Right lobe of liver (tissue), 4 donors: ENCODE results near the gene POU2F3.

Experiments used
- POLR2A ChIP-seq: fragments of 450-650 bp; IDR thresholded peaks from one replicate; pipeline ENCODE4 v1.6.1; 2017; ENCODE audit warnings: antibody characterized with exemption, mild to moderate bottlenecking
- TF ChIP-seq, protein P1 (sequence below), 4 donors: fragments of 200-600 bp in 3 of 4; fragments of 450-650 bp in 1 of 4; IDR thresholded peaks; one replicate each; pipeline versions ENCODE4 v1.5.1 to v1.8.0; 2016 to 2022; ENCODE audit warnings: antibody characterized with exemption in 4 of 4, mild to moderate bottlenecking in 2 of 4
- donor health status: DM: no; HTN: no; CAD: no.
- donor health status: DM: no; HTN: no; CAD: no.
- donor health status: DM: no; HTN: yes; CAD: no.

DNA sequence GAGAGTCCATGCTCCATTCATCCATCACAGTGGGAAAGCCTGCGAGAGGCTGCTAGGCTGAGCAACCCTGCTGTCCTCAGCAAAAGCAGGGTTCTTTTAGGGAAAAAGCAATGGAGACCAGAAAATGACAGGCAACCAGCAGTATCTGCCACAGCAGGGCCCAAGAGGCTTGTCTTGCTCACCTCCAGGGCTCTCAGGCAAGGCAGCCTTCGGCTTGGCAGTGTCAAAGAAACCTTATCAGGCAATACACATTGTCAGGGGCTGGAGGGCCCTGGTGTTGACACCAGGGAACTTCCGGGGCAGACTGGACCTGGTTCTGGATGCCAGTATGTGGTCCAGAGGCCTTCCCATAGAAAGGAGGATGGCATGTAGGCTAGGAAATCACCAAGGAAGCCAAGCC is 74.9 kb downstream of the POU2F3 start:
- TF ChIP-seq POLR2A = no peak
- TF ChIP-seq, protein P1, sequence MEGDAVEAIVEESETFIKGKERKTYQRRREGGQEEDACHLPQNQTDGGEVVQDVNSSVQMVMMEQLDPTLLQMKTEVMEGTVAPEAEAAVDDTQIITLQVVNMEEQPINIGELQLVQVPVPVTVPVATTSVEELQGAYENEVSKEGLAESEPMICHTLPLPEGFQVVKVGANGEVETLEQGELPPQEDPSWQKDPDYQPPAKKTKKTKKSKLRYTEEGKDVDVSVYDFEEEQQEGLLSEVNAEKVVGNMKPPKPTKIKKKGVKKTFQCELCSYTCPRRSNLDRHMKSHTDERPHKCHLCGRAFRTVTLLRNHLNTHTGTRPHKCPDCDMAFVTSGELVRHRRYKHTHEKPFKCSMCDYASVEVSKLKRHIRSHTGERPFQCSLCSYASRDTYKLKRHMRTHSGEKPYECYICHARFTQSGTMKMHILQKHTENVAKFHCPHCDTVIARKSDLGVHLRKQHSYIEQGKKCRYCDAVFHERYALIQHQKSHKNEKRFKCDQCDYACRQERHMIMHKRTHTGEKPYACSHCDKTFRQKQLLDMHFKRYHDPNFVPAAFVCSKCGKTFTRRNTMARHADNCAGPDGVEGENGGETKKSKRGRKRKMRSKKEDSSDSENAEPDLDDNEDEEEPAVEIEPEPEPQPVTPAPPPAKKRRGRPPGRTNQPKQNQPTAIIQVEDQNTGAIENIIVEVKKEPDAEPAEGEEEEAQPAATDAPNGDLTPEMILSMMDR (IDR thresholded peaks at IDR 0.05) = no peak
